OCI-LY1 (cell line): Measurements from ENCODE around the gene TMEM263.

Experiments used
- H2AFZ ChIP-seq: fragments of 200-600 bp; sonication (generic), shearing (Covaris generic); 2 replicates; pipeline ENCODE4 v1.6.0; 2014; ENCODE audit warnings: antibody characterized with exemption, mild to moderate bottlenecking, low read length
- H3F3A ChIP-seq: fragments of 200-600 bp; sonication (generic), shearing (Covaris generic); 2 replicates; pipeline ENCODE4 v1.6.0; 2014; ENCODE audit warnings: mild to moderate bottlenecking, antibody characterized with exemption, low read length, moderate library complexity; ENCODE audit not compliant: insufficient read depth
- H3K27ac ChIP-seq: fragments of 200-600 bp; sonication (generic); 2 replicates; pipeline ENCODE4 v1.5.1; 2014; ENCODE audit warnings: low read length, mixed run types, mild to moderate bottlenecking, low read depth; ENCODE audit not compliant: poor library complexity, severe bottlenecking
- H3K27me3 ChIP-seq: fragments of 200-600 bp; sonication (generic); 2 replicates; pipeline ENCODE4 v1.6.0; 2014; ENCODE audit warnings: antibody characterized with exemption, mild to moderate bottlenecking, low read length, moderate library complexity; ENCODE audit not compliant: insufficient read depth
- H3K36me3 ChIP-seq: fragments of 200-600 bp; sonication (generic); 2 replicates; pipeline ENCODE4 v1.6.1; 2014; ENCODE audit warnings: mild to moderate bottlenecking, antibody characterized with exemption, low read length, moderate library complexity, mixed read lengths; ENCODE audit not compliant: insufficient read depth
- H3K4me1 ChIP-seq: fragments of 200-600 bp; sonication (generic); 2 replicates; pipeline ENCODE4 v1.5.1; 2014; ENCODE audit warnings: mild to moderate bottlenecking, low read length, moderate library complexity; ENCODE audit not compliant: insufficient read depth, severe bottlenecking
- H3K4me2 ChIP-seq: fragments of 200-600 bp; sonication (generic), shearing (Covaris generic); 2 replicates; pipeline ENCODE4 v1.6.1; 2014; ENCODE audit warnings: low read length
- H3K4me3 ChIP-seq: fragments of 200-600 bp; sonication (generic); 2 replicates; pipeline ENCODE4 v1.5.1; 2014; ENCODE audit warnings: low read length, low read depth, mild to moderate bottlenecking, mixed read lengths; ENCODE audit not compliant: poor library complexity, severe bottlenecking
- H3K79me2 ChIP-seq: fragments of 200-600 bp; shearing (Covaris generic); 2 replicates; pipeline ENCODE4 v1.6.1; 2016; ENCODE audit warnings: mixed run types, low read length, mixed read lengths; ENCODE audit not compliant: insufficient read depth
- H3K9ac ChIP-seq: fragments of 200-600 bp; sonication (generic), shearing (Covaris generic); 2 replicates; pipeline ENCODE4 v1.6.1; 2014; ENCODE audit warnings: mild to moderate bottlenecking, low read length, mixed read lengths
- H3K9me2 ChIP-seq: fragments of 200-600 bp; sonication (generic), shearing (Covaris generic); 2 replicates; pipeline ENCODE4 v1.6.1; 2014; ENCODE audit warnings: low read depth, mild to moderate bottlenecking, low read length, mixed read lengths
- H3K9me3 ChIP-seq: fragments of 200-600 bp; shearing (Covaris generic); 2 replicates; pipeline ENCODE4 v1.6.1; 2014; ENCODE audit warnings: low read length, mixed read lengths
- H4K20me1 ChIP-seq: fragments of 200-600 bp; sonication (generic), shearing (Covaris generic); 2 replicates; pipeline ENCODE4 v1.6.0; 2016; ENCODE audit warnings: mild to moderate bottlenecking, low read length; ENCODE audit not compliant: insufficient read depth
- CTCF ChIP-seq: fragments of 200-600 bp; sonication (generic), shearing (Covaris generic); IDR thresholded peaks from 2 replicates; pipeline ENCODE4 v1.5.1; 2017; ENCODE audit warnings: mild to moderate bottlenecking, antibody characterized with exemption, low read length, moderate library complexity, mixed read lengths
- EZH2 ChIP-seq: fragments of 200-600 bp; sonication (generic), shearing (Covaris generic); IDR thresholded peaks from 2 replicates; pipeline ENCODE4 v1.8.0; 2017; ENCODE audit warnings: borderline replicate concordance, mixed run types, mild to moderate bottlenecking, antibody characterized with exemption, low read length, moderate library complexity, mixed read lengths

Gene TMEM263

GRCh38 chr12:107017042-107017441 lies 61.3 kb downstream of the TMEM263 start:
- no peaks in the 10 kb centered on the region for H3K36me3 ChIP-seq
- no peak overlapping the region for H3K27ac ChIP-seq
- H3K4me2 ChIP-seq, result no peak overlapping the region
- TF ChIP-seq CTCF, result no peak
- no peak for TF ChIP-seq EZH2
- H3K79me2 ChIP-seq, result no peaks in the 10 kb centered on the region
- no peaks in the 10 kb centered on the region for H3K9me3 ChIP-seq
- H3K27me3 ChIP-seq, result no peaks in the 10 kb centered on the region
- no peaks in the 10 kb centered on the region for H3K9me2 ChIP-seq
- no peaks in the 10 kb centered on the region for H3K4me1 ChIP-seq
- no peaks in the 10 kb centered on the region for H3F3A ChIP-seq
- H2AFZ ChIP-seq, result no peak overlapping the region
- H4K20me1 ChIP-seq, result no peaks in the 10 kb centered on the region
- H3K4me3 ChIP-seq, result no peak overlapping the region
- H3K9ac ChIP-seq, result no peak overlapping the region

GRCh38 chr12:107019546-107019945 lies 63.8 kb downstream of the TMEM263 start:
- H3K4me2 ChIP-seq, result no peak overlapping the region
- H3K27ac ChIP-seq, result no peak overlapping the region
- no peak overlapping the region for H3K4me3 ChIP-seq
- no peaks in the 10 kb centered on the region for H3K79me2 ChIP-seq
- H3K9ac ChIP-seq, result no peak overlapping the region
- no peak overlapping the region for H2AFZ ChIP-seq
- H3K9me3 ChIP-seq, result no peaks in the 10 kb centered on the region
- no peaks in the 10 kb centered on the region for H3K36me3 ChIP-seq
- H3F3A ChIP-seq, result no peaks in the 10 kb centered on the region
- no peaks in the 10 kb centered on the region for H4K20me1 ChIP-seq
- H3K9me2 ChIP-seq, result no peaks in the 10 kb centered on the region
- H3K4me1 ChIP-seq, result no peaks in the 10 kb centered on the region
- H3K27me3 ChIP-seq, result no peaks in the 10 kb centered on the region
- TF ChIP-seq EZH2 (no peak), CTCF (no peak)
